ENCODE measurements around the gene PCDH1.

DNA sequence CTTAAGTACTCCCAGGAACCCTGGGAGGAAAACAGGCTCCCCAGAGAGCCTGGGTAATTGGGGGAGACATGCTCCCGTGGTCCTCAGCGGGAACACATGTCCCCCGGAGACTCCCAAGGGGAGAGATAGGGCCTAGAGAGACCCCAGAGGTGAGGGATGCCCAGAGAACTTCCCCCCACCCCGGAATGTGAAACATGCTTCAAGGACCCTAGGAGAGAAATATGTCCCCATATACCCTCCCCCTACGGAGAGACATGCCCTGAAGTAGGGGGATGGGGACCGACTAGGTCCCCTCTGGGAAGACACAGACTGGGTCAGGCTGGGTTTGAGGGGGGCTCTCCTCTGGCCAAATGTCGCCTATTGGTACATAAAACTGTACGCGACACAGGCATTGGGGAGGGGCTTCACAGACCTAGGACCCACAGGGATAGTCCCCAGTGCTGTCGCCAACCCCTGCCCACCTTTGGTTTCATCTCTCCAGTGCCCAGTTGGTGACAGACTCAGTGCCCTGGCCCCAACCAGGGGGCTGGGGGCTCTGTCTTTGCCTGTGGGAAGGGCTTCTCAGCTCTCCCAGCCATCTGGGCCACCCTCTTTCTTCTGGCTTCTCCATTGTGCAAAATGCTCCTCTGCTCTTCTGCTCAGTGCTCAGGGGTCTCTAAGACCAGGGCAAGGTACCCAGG is 26.9 kb downstream of the PCDH1 start:
- TF ChIP-seq, protein P1, sequence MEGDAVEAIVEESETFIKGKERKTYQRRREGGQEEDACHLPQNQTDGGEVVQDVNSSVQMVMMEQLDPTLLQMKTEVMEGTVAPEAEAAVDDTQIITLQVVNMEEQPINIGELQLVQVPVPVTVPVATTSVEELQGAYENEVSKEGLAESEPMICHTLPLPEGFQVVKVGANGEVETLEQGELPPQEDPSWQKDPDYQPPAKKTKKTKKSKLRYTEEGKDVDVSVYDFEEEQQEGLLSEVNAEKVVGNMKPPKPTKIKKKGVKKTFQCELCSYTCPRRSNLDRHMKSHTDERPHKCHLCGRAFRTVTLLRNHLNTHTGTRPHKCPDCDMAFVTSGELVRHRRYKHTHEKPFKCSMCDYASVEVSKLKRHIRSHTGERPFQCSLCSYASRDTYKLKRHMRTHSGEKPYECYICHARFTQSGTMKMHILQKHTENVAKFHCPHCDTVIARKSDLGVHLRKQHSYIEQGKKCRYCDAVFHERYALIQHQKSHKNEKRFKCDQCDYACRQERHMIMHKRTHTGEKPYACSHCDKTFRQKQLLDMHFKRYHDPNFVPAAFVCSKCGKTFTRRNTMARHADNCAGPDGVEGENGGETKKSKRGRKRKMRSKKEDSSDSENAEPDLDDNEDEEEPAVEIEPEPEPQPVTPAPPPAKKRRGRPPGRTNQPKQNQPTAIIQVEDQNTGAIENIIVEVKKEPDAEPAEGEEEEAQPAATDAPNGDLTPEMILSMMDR (IDR thresholded peaks at IDR 0.05; ENCODE audit: insufficient read depth, low read depth, low read length), result no peak
- TF ChIP-seq EZH2 (IDR thresholded peaks at IDR 0.05; ENCODE audit: insufficient read depth, low read length), result no peak

All from astrocyte (in vitro differentiated cells and primary cell).